ENCODE results near the gene PFDN6. TPM values are rescaled to one million over a fixed set of nuclear protein-coding genes. Genes with fewer than 3 reads are reported as not detected.
A peak's percentile ranks its signal among the peaks of the same experiment; 100 is the strongest.

PFDN6 gene
- total and polyA plus RNA-seq, 9 of the 15 experiments (the other 6 are each of a cell fraction or from before 2014, with no cell fraction given) = 6.8 to 475 (median 216) TPM

DNA sequence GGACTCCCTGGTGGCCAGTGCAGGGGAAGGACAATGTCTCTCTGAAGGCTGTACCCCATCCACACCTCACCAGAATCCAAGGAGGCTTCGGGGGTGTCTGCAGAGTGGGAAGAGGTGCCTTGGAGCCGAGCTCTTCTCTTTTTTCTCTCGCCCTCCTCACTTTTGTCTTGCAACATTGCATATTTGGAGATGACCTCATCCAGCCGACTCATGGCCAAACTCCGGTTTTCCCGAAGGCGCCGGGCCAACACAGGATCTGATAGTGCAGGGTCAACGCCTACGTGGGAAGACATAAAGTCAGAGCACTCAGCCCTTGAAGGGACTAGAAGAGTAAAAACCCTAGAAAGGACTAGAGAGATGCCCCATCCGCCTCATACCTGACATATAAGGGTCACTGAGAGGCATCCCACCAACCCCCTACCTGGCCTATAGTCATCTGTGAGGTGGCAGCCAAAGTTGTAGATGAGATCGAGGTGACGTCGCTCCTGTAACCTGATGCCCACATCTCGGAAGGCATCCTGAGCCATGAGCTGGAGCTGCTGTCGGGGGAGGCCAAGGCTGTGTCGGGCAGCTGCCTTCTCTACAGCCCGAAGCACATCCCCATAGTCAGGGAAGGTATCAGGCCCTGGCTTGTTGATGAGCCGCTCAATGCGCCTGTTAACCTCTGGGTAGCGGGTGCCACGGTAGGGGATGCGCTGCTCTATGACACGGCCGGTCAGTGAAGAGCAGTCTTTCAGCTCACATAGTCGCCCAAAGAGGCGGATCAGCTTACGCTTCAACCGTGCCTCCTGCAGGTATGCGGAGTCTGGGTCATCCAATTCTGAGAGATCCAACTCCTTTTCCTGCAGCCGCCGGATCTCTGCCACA, 31.1 kb downstream of the PFDN6 start (continued):
- TF ChIP-seq POLR2B (IDR thresholded peaks at IDR 0.05; ENCODE audit: low read depth, partially characterized antibody) = no peak
- TF ChIP-seq, protein P1, sequence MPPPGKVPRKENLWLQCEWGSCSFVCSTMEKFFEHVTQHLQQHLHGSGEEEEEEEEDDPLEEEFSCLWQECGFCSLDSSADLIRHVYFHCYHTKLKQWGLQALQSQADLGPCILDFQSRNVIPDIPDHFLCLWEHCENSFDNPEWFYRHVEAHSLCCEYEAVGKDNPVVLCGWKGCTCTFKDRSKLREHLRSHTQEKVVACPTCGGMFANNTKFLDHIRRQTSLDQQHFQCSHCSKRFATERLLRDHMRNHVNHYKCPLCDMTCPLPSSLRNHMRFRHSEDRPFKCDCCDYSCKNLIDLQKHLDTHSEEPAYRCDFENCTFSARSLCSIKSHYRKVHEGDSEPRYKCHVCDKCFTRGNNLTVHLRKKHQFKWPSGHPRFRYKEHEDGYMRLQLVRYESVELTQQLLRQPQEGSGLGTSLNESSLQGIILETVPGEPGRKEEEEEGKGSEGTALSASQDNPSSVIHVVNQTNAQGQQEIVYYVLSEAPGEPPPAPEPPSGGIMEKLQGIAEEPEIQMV (tag; conservative IDR thresholded peaks at IDR 0.05; ENCODE audit: low read depth) = no peak
- TF ChIP-seq EP400 (IDR thresholded peaks at IDR 0.05) = peak; percentile 71
- peak; percentile 63 for TF ChIP-seq CXXC5 (CRISPR knock-in tag; IDR thresholded peaks at IDR 0.05)
- TF ChIP-seq FUS (optimal IDR thresholded peaks at IDR 0.05; ENCODE audit: low read depth, low read length) = no peak
- no peak for TF ChIP-seq ZNF644 (tag; IDR thresholded peaks at IDR 0.05; ENCODE audit: low read depth)
- TF ChIP-seq, protein P2, sequence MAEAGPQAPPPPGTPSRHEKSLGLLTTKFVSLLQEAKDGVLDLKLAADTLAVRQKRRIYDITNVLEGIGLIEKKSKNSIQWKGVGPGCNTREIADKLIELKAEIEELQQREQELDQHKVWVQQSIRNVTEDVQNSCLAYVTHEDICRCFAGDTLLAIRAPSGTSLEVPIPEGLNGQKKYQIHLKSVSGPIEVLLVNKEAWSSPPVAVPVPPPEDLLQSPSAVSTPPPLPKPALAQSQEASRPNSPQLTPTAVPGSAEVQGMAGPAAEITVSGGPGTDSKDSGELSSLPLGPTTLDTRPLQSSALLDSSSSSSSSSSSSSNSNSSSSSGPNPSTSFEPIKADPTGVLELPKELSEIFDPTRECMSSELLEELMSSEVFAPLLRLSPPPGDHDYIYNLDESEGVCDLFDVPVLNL (CRISPR knock-in tag; IDR thresholded peaks at IDR 0.05; ENCODE audit: low read depth) = no peak
- TF ChIP-seq, protein P3, sequence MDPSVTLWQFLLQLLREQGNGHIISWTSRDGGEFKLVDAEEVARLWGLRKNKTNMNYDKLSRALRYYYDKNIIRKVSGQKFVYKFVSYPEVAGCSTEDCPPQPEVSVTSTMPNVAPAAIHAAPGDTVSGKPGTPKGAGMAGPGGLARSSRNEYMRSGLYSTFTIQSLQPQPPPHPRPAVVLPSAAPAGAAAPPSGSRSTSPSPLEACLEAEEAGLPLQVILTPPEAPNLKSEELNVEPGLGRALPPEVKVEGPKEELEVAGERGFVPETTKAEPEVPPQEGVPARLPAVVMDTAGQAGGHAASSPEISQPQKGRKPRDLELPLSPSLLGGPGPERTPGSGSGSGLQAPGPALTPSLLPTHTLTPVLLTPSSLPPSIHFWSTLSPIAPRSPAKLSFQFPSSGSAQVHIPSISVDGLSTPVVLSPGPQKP (CRISPR knock-in tag; IDR thresholded peaks at IDR 0.05) = no peak
- TF ChIP-seq FOXJ3 (CRISPR knock-in tag; IDR thresholded peaks at IDR 0.05) = no peak
- no peak for TF ChIP-seq DNMT1 (IDR thresholded peaks at IDR 0.05)
- no peak for TF ChIP-seq LARP7 (IDR thresholded peaks at IDR 0.05)
- TF ChIP-seq, protein P4, sequence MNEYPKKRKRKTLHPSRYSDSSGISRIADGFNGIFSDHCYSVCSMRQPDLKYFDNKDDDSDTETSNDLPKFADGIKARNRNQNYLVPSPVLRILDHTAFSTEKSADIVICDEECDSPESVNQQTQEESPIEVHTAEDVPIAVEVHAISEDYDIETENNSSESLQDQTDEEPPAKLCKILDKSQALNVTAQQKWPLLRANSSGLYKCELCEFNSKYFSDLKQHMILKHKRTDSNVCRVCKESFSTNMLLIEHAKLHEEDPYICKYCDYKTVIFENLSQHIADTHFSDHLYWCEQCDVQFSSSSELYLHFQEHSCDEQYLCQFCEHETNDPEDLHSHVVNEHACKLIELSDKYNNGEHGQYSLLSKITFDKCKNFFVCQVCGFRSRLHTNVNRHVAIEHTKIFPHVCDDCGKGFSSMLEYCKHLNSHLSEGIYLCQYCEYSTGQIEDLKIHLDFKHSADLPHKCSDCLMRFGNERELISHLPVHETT (CRISPR knock-in tag; conservative IDR thresholded peaks at IDR 0.05 in 1 of 2, IDR thresholded peaks at IDR 0.05 in 1 of 2) = peak in 1 of 2 experiments; percentile 72; a peak in 1 of 4 replicates
- TF ChIP-seq SRSF9 (IDR thresholded peaks at IDR 0.05; ENCODE audit: borderline replicate concordance, low read depth, low read length) = no peak
- no peak for TF ChIP-seq HDGF (IDR thresholded peaks at IDR 0.05)
- no peak for TF ChIP-seq MYBL2 (IDR thresholded peaks at IDR 0.05; ENCODE audit: low read depth)
- TF ChIP-seq MYBL2 (CRISPR knock-in tag; IDR thresholded peaks at IDR 0.05; ENCODE audit: borderline replicate concordance) = no peak
- TF ChIP-seq SMAD4 (CRISPR knock-in tag; conservative IDR thresholded peaks at IDR 0.05) = 0 out of 2 replicates have a peak, but pooled peaks have one; percentile 51
- peak; percentile 30 for TF ChIP-seq CHD1 (IDR thresholded peaks at IDR 0.05; ENCODE audit: low read length)
- TF ChIP-seq, protein P5, sequence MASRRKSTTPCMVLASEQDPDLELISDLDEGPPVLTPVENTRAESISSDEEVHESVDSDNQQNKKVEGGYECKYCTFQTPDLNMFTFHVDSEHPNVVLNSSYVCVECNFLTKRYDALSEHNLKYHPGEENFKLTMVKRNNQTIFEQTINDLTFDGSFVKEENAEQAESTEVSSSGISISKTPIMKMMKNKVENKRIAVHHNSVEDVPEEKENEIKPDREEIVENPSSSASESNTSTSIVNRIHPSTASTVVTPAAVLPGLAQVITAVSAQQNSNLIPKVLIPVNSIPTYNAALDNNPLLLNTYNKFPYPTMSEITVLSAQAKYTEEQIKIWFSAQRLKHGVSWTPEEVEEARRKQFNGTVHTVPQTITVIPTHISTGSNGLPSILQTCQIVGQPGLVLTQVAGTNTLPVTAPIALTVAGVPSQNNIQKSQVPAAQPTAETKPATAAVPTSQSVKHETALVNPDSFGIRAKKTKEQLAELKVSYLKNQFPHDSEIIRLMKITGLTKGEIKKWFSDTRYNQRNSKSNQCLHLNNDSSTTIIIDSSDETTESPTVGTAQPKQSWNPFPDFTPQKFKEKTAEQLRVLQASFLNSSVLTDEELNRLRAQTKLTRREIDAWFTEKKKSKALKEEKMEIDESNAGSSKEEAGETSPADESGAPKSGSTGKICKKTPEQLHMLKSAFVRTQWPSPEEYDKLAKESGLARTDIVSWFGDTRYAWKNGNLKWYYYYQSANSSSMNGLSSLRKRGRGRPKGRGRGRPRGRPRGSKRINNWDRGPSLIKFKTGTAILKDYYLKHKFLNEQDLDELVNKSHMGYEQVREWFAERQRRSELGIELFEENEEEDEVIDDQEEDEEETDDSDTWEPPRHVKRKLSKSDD (conservative IDR thresholded peaks at IDR 0.05; ENCODE audit: low read length) = no peak
- TF ChIP-seq GABPB2 (CRISPR knock-in tag; conservative IDR thresholded peaks at IDR 0.05) = no peak

All from K562 (cell line).